Suprapubic skin (tissue), 4 donors: Measurements from ENCODE around the gene GPX6. TPM values are rescaled to one million over a fixed set of nuclear protein-coding genes. Genes with fewer than 3 reads are reported as not detected.
"Not testable (repeated sequence)": the region's sequence is repeated elsewhere in the genome, so short reads cannot be mapped to it uniquely, and the experiment has no call there.

Experiments
- DNase-seq, 2 donors: peaks; one replicate each; pipeline ENCODE4 v3.0.0-alpha.2; 2019; ENCODE audit warnings: low spot score in 2 of 2
- H3K27ac ChIP-seq: fragments of 200-600 bp; sonication (generic); one replicate; pipeline ENCODE4 v1.5.1; 2019
- H3K27me3 ChIP-seq: fragments of 200-600 bp; sonication (generic); one replicate; pipeline ENCODE4 v1.5.1; 2019
- H3K36me3 ChIP-seq: fragments of 200-600 bp; sonication (generic); one replicate; pipeline ENCODE4 v1.5.1; 2019
- H3K4me1 ChIP-seq: fragments of 200-600 bp; sonication (generic); one replicate; pipeline ENCODE4 v1.5.1; 2019
- H3K4me3 ChIP-seq: fragments of 200-600 bp; sonication (generic); one replicate; pipeline ENCODE4 v1.5.1; 2019; ENCODE audit warnings: mild to moderate bottlenecking
- H3K9me3 ChIP-seq: fragments of 200-600 bp; sonication (generic); one replicate; pipeline ENCODE4 v1.5.1; 2019
- EP300 ChIP-seq: sonication (generic); formaldehyde crosslinking; IDR thresholded peaks from one replicate; pipeline ENCODE4 v1.6.1; 2017; ENCODE audit warnings: antibody characterized with exemption
- POLR2A ChIP-seq, 2 donors: fragments of 450-650 bp; IDR thresholded peaks; one replicate each; pipeline ENCODE4 v1.6.1; 2017; ENCODE audit warnings: antibody characterized with exemption in 2 of 2, mild to moderate bottlenecking in 2 of 2, moderate library complexity in 2 of 2
- POLR2AphosphoS5 ChIP-seq, 3 donors: sonication (generic); formaldehyde crosslinking; IDR thresholded peaks; one replicate each; pipeline ENCODE4 v1.6.1; 2017; ENCODE audit warnings: antibody characterized with exemption in 3 of 3
- WGBS: methylation state at CpG from one replicate; pipeline ENCODE4 v1.1.5; 2018; 5-methylcytosine and 5-hydroxymethylcytosine counted together
- total RNA-seq, 4 donors: library from RNA; depleted of rRNA; stranded (reverse); fragments of >200 nt; gene quantifications; one replicate each; pipeline ENCODE4 v1.1.0, GENCODE V29; 2016
- TF ChIP-seq, protein P1 (sequence below), 2 donors: fragments of 200-600 bp in 1 of 2; fragments of 450-650 bp in 1 of 2; sonication (generic) in 1 of 2; IDR thresholded peaks; one replicate each; pipeline ENCODE4 v1.5.1; 2016 to 2019; ENCODE audit warnings: antibody characterized with exemption in 2 of 2, mild to moderate bottlenecking in 1 of 2, moderate library complexity in 1 of 2

The GPX6 gene
- total RNA-seq, 4 donors from 2014 or later = not detected

DNA sequence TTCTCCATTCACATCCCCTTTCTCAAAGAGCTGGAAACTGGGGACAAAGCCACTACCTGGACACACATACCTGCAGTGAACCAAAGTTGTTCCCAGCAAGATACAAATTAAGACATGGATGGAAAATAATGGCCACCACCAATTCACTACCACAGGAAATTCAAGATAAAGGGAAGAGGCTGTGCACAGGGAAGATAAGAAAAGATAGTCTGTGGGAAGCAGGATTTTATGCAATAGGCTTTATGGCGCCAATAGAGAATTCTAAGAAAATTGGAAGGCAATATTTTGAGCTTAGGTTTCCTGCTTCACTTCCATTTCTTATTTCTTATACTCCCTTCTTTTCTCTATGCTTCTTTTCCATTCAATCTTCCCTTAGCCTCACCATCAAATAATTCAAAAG, 9.9 kb downstream of the GPX6 start:
- peaks cover 2% of the 10 kb centered on the region for H3K27me3 ChIP-seq
- no peaks in the 10 kb centered on the region for H3K9me3 ChIP-seq
- no peaks in the 10 kb centered on the region for H3K4me1 ChIP-seq
- H3K4me3 ChIP-seq = no peak overlapping the region
- DNase-seq = no peak
- TF ChIP-seq POLR2A (IDR thresholded peaks at IDR 0.05) (no peak), POLR2AphosphoS5 (IDR thresholded peaks at IDR 0.05) (no peak), EP300 (no peak)
- TF ChIP-seq, protein P1, sequence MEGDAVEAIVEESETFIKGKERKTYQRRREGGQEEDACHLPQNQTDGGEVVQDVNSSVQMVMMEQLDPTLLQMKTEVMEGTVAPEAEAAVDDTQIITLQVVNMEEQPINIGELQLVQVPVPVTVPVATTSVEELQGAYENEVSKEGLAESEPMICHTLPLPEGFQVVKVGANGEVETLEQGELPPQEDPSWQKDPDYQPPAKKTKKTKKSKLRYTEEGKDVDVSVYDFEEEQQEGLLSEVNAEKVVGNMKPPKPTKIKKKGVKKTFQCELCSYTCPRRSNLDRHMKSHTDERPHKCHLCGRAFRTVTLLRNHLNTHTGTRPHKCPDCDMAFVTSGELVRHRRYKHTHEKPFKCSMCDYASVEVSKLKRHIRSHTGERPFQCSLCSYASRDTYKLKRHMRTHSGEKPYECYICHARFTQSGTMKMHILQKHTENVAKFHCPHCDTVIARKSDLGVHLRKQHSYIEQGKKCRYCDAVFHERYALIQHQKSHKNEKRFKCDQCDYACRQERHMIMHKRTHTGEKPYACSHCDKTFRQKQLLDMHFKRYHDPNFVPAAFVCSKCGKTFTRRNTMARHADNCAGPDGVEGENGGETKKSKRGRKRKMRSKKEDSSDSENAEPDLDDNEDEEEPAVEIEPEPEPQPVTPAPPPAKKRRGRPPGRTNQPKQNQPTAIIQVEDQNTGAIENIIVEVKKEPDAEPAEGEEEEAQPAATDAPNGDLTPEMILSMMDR (IDR thresholded peaks at IDR 0.05) = no peak
- whole genome bisulfite sequencing = 95% methylated on average over 1 of the region's 1 CpG
- H3K27ac ChIP-seq = no peak overlapping the region
- no peaks in the 10 kb centered on the region for H3K36me3 ChIP-seq

DNA sequence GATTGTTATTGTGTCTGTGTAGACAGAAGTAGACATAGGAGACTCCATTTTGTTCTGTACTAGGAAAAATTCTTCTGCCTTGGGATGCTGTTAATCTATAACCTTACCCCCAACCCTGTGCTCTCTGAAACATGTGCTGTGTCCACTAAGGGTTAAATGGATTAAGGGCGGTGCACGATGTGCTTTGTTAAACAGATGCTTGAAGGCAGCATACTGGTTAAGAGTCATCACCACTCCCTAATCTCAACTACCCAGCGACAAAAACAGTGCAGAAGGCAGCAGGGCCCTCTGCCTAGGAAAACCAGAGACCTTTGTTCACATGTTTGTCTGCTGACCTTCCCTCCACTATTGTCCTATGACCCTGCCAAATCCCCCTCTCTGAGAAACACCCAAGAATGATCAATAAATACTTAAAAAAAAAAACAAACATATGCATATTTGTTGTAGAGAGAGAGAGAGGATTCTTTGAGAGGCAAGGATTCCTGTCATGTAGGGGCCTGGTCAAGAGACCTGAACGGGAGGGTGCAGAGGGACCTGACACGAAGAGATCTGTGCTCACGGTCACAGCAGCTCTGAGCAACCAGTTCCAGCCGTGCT, 12.8 kb downstream of the GPX6 start:
- not testable (repeated sequence) for H3K4me1 ChIP-seq, DNase-seq, H3K36me3 ChIP-seq, H3K27me3 ChIP-seq, H3K4me3 ChIP-seq, H3K27ac ChIP-seq, H3K9me3 ChIP-seq
- 63% methylated on average over 7 of the region's 7 CpGs for WGBS

GRCh38 chr6:28502136-28502535, 13.5 kb downstream of the GPX6 start:
- H3K9me3 ChIP-seq, H3K27ac ChIP-seq, H3K36me3 ChIP-seq, H3K27me3 ChIP-seq, H3K4me3 ChIP-seq, DNase-seq, H3K4me1 ChIP-seq: not testable (repeated sequence)
- WGBS = 92% methylated on average over 17 of the region's 35 CpGs

DNA sequence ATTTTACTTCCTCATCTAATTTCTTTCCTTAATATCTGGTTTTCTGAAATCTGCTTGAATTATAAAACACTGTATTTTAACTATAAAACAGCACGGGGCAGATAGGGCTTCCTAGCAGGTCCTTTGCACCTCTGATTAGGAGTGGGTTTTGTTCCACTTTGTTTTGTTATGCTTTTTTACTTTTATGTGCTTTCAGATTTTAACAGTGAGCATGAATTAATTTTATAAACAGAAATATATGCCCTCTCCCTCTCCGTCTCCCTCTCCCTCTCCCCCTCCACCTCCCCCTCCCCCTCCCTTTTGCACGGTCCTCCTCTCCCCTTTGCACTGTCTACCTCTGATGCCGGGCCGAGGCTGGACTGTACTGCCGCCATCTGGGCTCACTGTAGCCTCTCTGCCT, 14.3 kb downstream of the GPX6 start:
- no peak for DNase-seq
- Histone ChIP-seq H3K27ac (no peak overlapping the region), H3K27me3 (peaks cover 5% of the 10 kb centered on the region), H3K4me1 (no peaks in the 10 kb centered on the region), H3K9me3 (no peaks in the 10 kb centered on the region), H3K36me3 (no peaks in the 10 kb centered on the region), H3K4me3 (no peak overlapping the region)
- TF ChIP-seq, protein P1 (IDR thresholded peaks at IDR 0.05) = no peak
- no peak for TF ChIP-seq POLR2A (IDR thresholded peaks at IDR 0.05)
- TF ChIP-seq EP300 = no peak
- no peak for TF ChIP-seq POLR2AphosphoS5 (IDR thresholded peaks at IDR 0.05)
- WGBS = 87% methylated on average over 6 of the region's 6 CpGs

GRCh38 chr6:28497893-28498292, 17.7 kb downstream of the GPX6 start:
- no peaks in the 10 kb centered on the region for H3K4me1 ChIP-seq

DNA sequence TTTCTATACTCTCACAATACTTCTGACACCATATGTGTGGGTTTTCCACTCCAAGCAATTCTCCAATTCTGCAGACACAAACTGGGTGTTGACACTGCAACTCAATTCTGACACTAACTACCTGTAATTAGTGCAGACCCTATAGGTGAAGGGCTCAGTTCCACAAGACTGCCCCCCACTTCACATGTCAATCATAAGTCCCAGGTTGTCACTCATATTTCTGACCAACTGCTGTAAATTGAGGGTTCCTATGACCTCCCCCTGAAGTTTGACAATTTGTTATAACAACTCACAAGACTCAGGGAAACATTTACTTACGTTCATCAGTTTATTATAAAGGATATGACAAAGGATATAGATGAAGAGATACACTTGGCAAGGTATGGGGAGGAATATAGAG, 18.3 kb downstream of the GPX6 start:
- TF ChIP-seq EP300 = no peak
- TF ChIP-seq, protein P1 (IDR thresholded peaks at IDR 0.05) = no peak
- no peak for TF ChIP-seq POLR2AphosphoS5 (IDR thresholded peaks at IDR 0.05)
- TF ChIP-seq POLR2A (IDR thresholded peaks at IDR 0.05) = no peak

More at GRCh38 chr6:28497893-28498292, 17.7 kb downstream of the GPX6 start:
- Histone ChIP-seq H3K4me3 (no peak overlapping the region), H3K9me3 (no peaks in the 10 kb centered on the region), H3K27me3 (peaks cover 20% of the 10 kb centered on the region), H3K36me3 (no peaks in the 10 kb centered on the region), H3K27ac (no peak overlapping the region)
- no peak for DNase-seq
- WGBS = 63% methylated on average over 3 of the region's 3 CpGs
- no peak for TF ChIP-seq POLR2A (IDR thresholded peaks at IDR 0.05)
- TF ChIP-seq EP300 = no peak
- TF ChIP-seq, protein P1 (IDR thresholded peaks at IDR 0.05) = no peak
- TF ChIP-seq POLR2AphosphoS5 (IDR thresholded peaks at IDR 0.05) = no peak

More for the DNA sequence above, 18.3 kb downstream of the GPX6 start:
- Histone ChIP-seq H3K4me1 (no peaks in the 10 kb centered on the region), H3K27ac (no peak overlapping the region), H3K4me3 (no peak overlapping the region), H3K9me3 (no peaks in the 10 kb centered on the region), H3K36me3 (no peaks in the 10 kb centered on the region), H3K27me3 (peaks cover 21% of the 10 kb centered on the region)
- 75% methylated on average over 1 of the region's 1 CpG for WGBS
- no peak for DNase-seq
